ENCODE results near the gene C3orf18. TPM values are rescaled to one million over a fixed set of nuclear protein-coding genes. Genes with fewer than 3 reads are reported as not detected.

The C3orf18 gene
- total and polyA plus RNA-seq, 2 experiments from 2014 or later: 2.4 to 7.7 TPM

GRCh38 chr3:50603261-50604109, 35.9 kb upstream of the C3orf18 start:
- H3K36me3 ChIP-seq (ENCODE audit: insufficient read depth): no peaks in the 10 kb centered on the region

More at GRCh38 chr3:50603261-50604109, 35.9 kb upstream of the C3orf18 start:
- H3K4me3 ChIP-seq: no peak overlapping the region
- no peaks in the 10 kb centered on the region for H3K79me2 ChIP-seq (replicated peaks; ENCODE audit: insufficient read depth)
- TF ChIP-seq EZH2phosphoT487 (IDR thresholded peaks at IDR 0.05; ENCODE audit: unreplicated experiment) (no peak), EZH2 (IDR thresholded peaks at IDR 0.05; ENCODE audit: low read depth, unreplicated experiment) (no peak), NANOG (IDR thresholded peaks at IDR 0.05; ENCODE audit: borderline replicate concordance) (no peak), CREB1 (CRISPR knock-in tag; IDR thresholded peaks at IDR 0.05; ENCODE audit: low read depth) (no peak), POLR2AphosphoS5 (IDR thresholded peaks at IDR 0.05; ENCODE audit: low read depth) (no peak), ZNF462 (CRISPR knock-in tag; IDR thresholded peaks at IDR 0.05) (no peak), CTCF (conservative IDR thresholded peaks at IDR 0.05; ENCODE audit: low read depth in 2 of 2) (no peak), ZNF114 (CRISPR knock-in tag; IDR thresholded peaks at IDR 0.05) (no peak), JUNB (IDR thresholded peaks at IDR 0.05; ENCODE audit: unreplicated experiment) (no peak), STAT1 (IDR thresholded peaks at IDR 0.05; ENCODE audit: unreplicated experiment) (no peak), ZNF331 (CRISPR knock-in tag; IDR thresholded peaks at IDR 0.05; ENCODE audit: low read depth) (no peak), REST (IDR thresholded peaks at IDR 0.05; ENCODE audit: unreplicated experiment) (no peak), ETS1 (IDR thresholded peaks at IDR 0.05) (no peak)
- Mint-ChIP-seq H3K9me3 (no peaks in the 10 kb centered on the region), H3K36me3 (ENCODE audit: low read depth) (no peaks in the 10 kb centered on the region), H3K4me3 (no peak overlapping the region), H3K4me1 (no peaks in the 10 kb centered on the region; the same call in 2 of the 3 replicates), H3K27me3 (ENCODE audit: insufficient read depth, low read depth, poor library complexity) (peaks cover 4% of the 10 kb centered on the region), H3K27ac (no peak overlapping the region)
- no peaks in the 10 kb centered on the region; the same call in 1 of the 2 replicates for H4K20me1 ChIP-seq (replicated peaks; ENCODE audit: insufficient read depth)
- no peak overlapping the region for H3K4me2 ChIP-seq
- H3K27ac ChIP-seq (ENCODE audit: low read depth): no peak overlapping the region
- H3K27me3 ChIP-seq (ENCODE audit: insufficient read depth): no peaks in the 10 kb centered on the region
- ATAC-seq: no peak
- no peak overlapping the region for H2AFZ ChIP-seq
- H3F3A ChIP-seq (replicated peaks; ENCODE audit: low read depth): no peaks in the 10 kb centered on the region
- H3K9me2 ChIP-seq (ENCODE audit: insufficient read depth): no peaks in the 10 kb centered on the region
- no peak for DNase-seq (ENCODE audit: low spot score)
- no peaks in the 10 kb centered on the region for H3K4me1 ChIP-seq (ENCODE audit: insufficient read depth)

All from GM23338 (cell line).